Activated CD4-positive, alpha-beta memory T cell treated with anti-CD3 and anti-CD28 coated beads for 36 hours (primary cell): ENCODE measurements around the gene NEDD8. TPM values are rescaled to one million over a fixed set of nuclear protein-coding genes. Genes with fewer than 3 reads are reported as not detected.
"Not testable (repeated sequence)": the region's sequence is repeated elsewhere in the genome, so short reads cannot be mapped to it uniquely, and the experiment has no call there.

Source experiments
- CTCF ChIA-PET: fragments of 350-600 bp; sonication (Branson Sonifier 250); formaldehyde crosslinking; loops from one replicate; lab custom pipeline; 2021; ENCODE audit warnings: antibody characterized with exemption, inconsistent platforms; lab: Charles Lee
- POLR2A ChIA-PET: fragments of 350-600 bp; sonication (Branson Sonifier 250); formaldehyde crosslinking; loops from one replicate; lab custom pipeline; 2021; ENCODE audit warnings: antibody characterized with exemption; lab: Charles Lee
- DNase-seq: peaks from one replicate; pipeline ENCODE4 v3.0.0-alpha.2; 2020
- H3K27ac Mint-ChIP-seq: one replicate; pipeline ENCODE4 v1.8.0; 2021; ENCODE audit warnings: mixed read lengths
- H3K27me3 Mint-ChIP-seq: one replicate; pipeline ENCODE4 v1.8.0; 2021; ENCODE audit warnings: mixed read lengths
- H3K36me3 Mint-ChIP-seq: one replicate; pipeline ENCODE4 v1.8.0; 2021; ENCODE audit warnings: mixed read lengths
- H3K4me1 Mint-ChIP-seq: one replicate; pipeline ENCODE4 v1.8.0; 2021; ENCODE audit warnings: low read depth, mixed read lengths
- H3K4me3 Mint-ChIP-seq: one replicate; pipeline ENCODE4 v1.8.0; 2021; ENCODE audit warnings: mild to moderate bottlenecking, mixed read lengths
- H3K9me3 Mint-ChIP-seq: one replicate; pipeline ENCODE4 v1.8.0; 2021; ENCODE audit warnings: mixed read lengths
- intact Hi-C: fragments of 100-400 bp; cut with micrococcal nuclease; formaldehyde crosslinking; loops from one replicate; pipeline ENCODE4 v1.15.1; 2023
- total RNA-seq, 2 experiments: library from RNA; stranded (reverse); gene quantifications; one replicate each; pipeline ENCODE4 v1.2.3, GENCODE V29; 2021

NEDD8 gene
- total RNA-seq, 2 experiments from 2014 or later = 202 to 213 TPM

DNA sequence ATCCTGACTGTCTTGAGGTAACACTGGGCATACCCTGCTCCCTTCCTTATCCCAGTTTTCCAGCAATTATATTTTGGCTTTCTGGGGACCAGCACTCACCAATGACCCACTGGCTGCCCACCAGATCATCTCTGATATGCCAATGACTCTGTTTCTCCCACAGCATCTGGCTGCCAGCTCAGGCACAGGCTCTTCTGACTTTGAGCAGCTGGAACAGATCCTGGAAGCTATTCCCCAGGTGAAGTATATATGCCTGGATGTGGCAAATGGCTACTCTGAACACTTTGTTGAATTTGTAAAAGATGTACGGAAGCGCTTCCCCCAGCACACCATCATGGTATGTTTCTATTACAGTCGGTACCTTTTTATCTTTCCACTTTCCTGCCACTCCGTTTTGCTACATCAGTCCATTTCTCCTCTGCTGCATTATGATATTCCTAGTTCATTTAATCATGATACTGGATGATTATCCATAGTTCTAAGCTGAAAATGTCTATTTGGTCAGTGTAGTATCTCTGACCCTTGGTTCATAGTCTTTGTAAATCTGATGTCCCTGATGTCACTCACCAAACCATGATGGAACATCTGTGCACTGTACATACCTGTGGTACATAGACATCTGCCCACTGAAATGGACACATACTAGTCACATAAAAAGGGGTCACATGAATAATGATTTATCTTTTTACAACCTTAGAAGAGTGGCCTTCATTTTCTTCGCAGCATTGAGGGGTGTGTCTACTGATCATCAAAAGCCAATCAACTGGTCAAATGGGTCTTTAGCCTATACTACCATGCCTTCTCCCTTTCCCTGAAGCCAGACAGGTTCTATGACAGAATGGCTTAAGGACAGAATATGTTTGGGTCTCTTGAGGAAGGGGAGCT is 3.9 kb upstream of the NEDD8 start:
- Mint-ChIP-seq H3K27me3 (no peaks in the 10 kb centered on the region), H3K36me3 (peaks cover 61% of the 10 kb centered on the region)

DNA sequence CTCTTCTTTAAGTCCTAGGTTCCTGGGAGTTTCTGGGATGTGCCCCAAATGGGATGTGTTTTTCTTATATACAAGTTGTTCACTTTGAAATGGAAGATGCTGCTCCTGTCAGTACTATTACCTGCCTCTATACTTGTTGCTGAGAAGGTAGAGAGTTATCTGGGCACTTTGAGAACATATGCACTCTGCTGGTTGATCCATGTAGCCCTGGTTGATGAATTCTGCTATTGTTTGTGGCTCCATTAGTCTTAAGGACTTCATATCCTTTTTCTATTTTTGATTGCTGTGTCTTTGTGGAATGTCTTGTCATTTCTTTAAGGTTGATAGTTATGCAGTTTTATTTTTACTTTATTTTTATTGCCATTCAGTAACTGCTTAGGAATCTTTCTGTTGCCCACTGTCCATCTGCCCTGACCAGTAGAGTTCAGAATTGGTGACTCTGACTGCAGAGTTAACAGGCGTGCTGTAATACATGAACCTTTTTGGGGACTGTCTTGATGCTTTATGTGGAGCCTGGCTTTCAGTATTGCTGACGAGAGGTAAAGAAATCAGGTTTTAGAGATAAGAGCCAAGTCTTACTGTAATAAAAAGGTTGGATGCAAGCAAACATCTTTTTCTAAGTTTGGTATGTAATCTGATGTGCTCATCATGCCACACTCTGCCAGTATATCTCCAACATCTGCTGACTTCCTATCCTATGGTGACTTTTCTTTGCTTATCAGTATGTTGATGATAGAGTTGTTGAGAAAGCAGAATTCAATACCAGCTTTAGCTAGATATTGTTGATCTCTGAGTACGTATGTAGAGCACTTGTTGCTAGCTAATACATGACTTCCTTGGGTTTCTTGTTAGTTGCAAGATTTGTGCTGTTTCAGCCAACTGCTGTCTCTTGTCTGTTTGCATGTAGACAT is 2.2 kb upstream of the NEDD8 start:
- peaks cover 45% of the 10 kb centered on the region for H3K36me3 Mint-ChIP-seq
- peak overlapping the region; percentile 32 for H3K4me3 Mint-ChIP-seq
- intact Hi-C loops = no loop called here
- H3K27me3 Mint-ChIP-seq = no peaks in the 10 kb centered on the region
- H3K27ac Mint-ChIP-seq = peak overlapping the region; percentile 46
- H3K4me1 Mint-ChIP-seq = peaks cover 66% of the 10 kb centered on the region
- ChIA-PET POLR2A (interaction anchor here (0.6 to 2.3 kb wide), 7 partner anchors 8 to 74 kb away, joined by 3 to 17 read pairs (median 4); partner anchors contain the start of genes CHMP4A, IRF9 and TINF2), CTCF (interaction anchor here (0.6 to 8.0 kb wide), 11 partner anchors 8 to 202 kb away, joined by 3 to 37 read pairs (median 3); partner anchors contain the start of genes CIDEB, DCAF11, LTB4R2 and NRL)
- H3K9me3 Mint-ChIP-seq = no peaks in the 10 kb centered on the region
- no peak for DNase-seq

More for the DNA sequence above, 3.9 kb upstream of the NEDD8 start:
- peak; percentile 4 for DNase-seq
- Mint-ChIP-seq H3K4me3 (no peak overlapping the region), H3K9me3 (no peaks in the 10 kb centered on the region), H3K27ac (peak overlapping the region; percentile 59), H3K4me1 (peaks cover 73% of the 10 kb centered on the region)
- ChIA-PET CTCF (interaction anchor here (0.6 to 8.0 kb wide), 9 partner anchors 11 to 813 kb away, joined by 3 to 37 read pairs (median 5); partner anchors contain the start of genes CIDEB, LTB4R2 and MDP1), POLR2A (interaction anchor here (1.0 to 1.2 kb wide), 3 partner anchors 11 to 72 kb away, joined by 3 to 5 read pairs (median 4); partner anchors contain the start of gene CHMP4A)
- intact Hi-C loops = no loop called here

DNA sequence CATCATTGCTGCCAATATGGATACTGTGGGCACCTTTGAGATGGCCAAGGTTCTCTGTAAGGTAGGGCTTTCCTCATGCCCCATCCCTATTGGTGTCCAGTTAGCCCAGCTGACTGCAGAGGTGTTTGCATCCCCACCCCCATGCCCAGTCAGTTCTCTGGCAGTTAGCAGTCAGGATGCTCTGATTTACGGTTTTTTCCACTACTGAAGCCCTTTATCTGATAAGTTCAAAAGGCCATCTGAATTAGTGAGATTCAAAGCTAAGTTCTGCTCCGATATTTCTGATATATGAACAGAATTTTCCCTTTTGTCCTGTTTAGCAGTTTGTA is 1.3 kb upstream of the NEDD8 start:
- intact Hi-C loops = loop anchor here (2.0 kb wide), 4 partner anchors 45 to 209 kb away; partner anchors contain the start of genes CARMIL3, IPO4, PSME2 and RNF31
- DNase-seq = peak; percentile 61
- ChIA-PET POLR2A (interaction anchor here (0.6 to 2.3 kb wide), 4 partner anchors 9 to 72 kb away, joined by 3 to 17 read pairs (median 4); partner anchors contain the start of genes IRF9 and TINF2), CTCF (interaction anchor here (0.8 to 8.0 kb wide), 4 partner anchors 9 to 100 kb away, joined by 3 to 37 read pairs (median 12); partner anchors contain the start of genes CIDEB and TINF2)
- Mint-ChIP-seq H3K4me3 (peak overlapping the region; percentile 93), H3K27ac (peak overlapping the region; percentile 90), H3K27me3 (no peaks in the 10 kb centered on the region), H3K9me3 (no peaks in the 10 kb centered on the region), H3K36me3 (peaks cover 39% of the 10 kb centered on the region), H3K4me1 (peaks cover 61% of the 10 kb centered on the region)

DNA sequence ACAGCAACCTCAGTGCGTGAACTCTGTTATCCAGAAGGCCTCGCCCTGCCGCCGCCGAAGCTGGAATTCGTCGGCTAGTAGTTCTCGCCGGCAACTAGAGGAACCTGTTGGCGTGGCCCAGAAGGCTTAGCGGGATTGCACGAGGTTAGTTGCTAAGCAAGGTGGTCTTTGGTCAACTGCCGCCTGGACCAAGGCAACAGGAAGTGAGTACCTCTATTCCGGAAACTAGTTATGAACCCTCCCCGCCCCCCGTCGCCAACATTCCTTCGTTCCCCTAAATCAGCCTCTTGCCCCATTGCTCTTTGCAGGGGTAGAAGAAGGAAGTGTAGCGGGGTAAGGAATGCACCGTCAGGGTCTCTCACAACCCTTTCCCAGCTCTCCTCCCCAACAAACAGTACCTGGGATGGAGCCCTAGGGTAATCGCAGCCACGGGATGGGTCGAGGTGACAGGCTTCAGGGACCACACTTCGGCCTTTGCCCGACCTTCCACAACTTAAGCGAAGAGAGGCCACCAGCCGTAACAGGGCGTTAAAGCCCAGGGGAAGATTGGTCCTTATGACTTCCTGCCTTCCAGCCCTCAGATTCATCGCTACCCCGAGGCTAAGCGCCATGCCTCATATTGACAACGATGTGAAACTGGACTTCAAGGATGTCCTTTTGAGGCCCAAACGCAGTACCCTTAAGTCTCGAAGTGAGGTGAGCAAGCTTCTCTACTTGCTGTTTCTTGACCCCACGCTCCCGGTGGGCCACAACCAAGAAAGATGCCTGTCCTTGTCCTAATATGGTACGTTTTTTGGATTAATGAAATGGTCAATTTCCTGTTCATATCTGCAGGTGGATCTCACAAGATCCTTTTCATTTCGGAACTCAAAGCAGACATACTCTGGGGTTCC is 724 bp upstream of the NEDD8 start, which contains the start of gene GMPR2:
Gene GMPR2, plus strand, starts transcription at position 285 of the 893 bp plus-strand sequence. Its CDS starts 325 bp downstream, at position 610.
- no peaks in the 10 kb centered on the region for H3K27me3 Mint-ChIP-seq
- ChIA-PET CTCF (interaction anchor here (0.8 to 8.0 kb wide), 4 partner anchors 10 to 101 kb away, joined by 3 to 37 read pairs (median 12); partner anchors contain the start of genes CIDEB and TINF2), POLR2A (interaction anchor here (0.9 to 2.3 kb wide), 5 partner anchors 10 to 71 kb away, joined by 3 to 17 read pairs (median 4); partner anchors contain the start of genes IRF9, MDP1 and TINF2)
- peak; percentile 43 for DNase-seq
- peaks cover 35% of the 10 kb centered on the region for H3K36me3 Mint-ChIP-seq
- peak within 1 kb of the TSS; percentile 90 for H3K27ac Mint-ChIP-seq
- intact Hi-C loops = loop anchor here (1.0 to 2.0 kb wide), 9 partner anchors 9 to 210 kb away; partner anchors contain the start of genes CARMIL3, CHMP4A, IPO4 and IRF9
- H3K4me3 Mint-ChIP-seq = peak within 1 kb of the TSS; percentile 93
- peaks cover 56% of the 10 kb centered on the region for H3K4me1 Mint-ChIP-seq
- no peaks in the 10 kb centered on the region for H3K9me3 Mint-ChIP-seq

DNA sequence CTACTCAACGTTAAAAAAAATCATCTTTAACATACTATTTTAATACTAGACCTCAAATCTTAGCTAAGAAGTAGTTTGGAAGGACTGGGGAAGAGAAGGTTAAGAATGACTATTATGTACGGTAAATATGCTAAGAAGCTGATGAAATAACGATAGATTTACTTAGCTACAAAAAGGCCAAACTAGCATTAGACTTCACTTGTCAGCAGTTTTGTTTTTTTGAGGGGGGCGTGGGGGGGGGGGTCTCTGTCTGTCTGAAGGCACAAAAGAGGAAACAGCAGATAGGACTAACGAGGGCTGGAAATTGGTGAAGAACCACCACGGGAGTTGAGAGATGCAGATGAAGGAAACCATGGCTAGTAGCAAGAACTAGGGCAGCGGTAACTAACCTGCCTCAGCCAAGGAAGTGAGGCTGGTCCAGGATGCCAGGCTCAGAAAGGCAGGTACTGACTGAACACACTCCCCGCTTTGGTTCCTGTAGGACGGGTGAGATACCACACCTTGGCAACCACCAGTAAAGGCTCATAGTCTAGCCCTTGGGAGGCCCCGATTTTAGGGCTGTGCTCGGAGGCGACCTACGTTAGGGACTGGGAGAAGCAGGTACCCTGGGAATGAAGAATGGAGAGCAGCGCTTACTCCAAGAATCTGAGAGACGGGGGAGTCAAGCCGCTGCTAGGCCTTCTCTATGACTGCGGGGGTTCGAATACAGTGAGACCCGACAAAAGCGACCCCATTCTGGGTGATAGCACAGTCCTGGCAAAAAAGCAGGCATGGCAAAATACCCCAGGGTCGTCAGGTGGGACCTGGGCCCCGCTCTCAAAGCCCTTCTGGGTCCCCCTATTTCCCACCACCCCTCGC is 675 bp downstream of the NEDD8 start:
- H3K4me1 Mint-ChIP-seq = peaks cover 58% of the 10 kb centered on the region
- CTCF ChIA-PET = interaction anchor here (0.6 to 1.7 kb wide), 6 partner anchors 11 to 80 kb away, joined by 3 to 7 read pairs (median 6); partner anchors contain the start of genes LTB4R, MDP1 and TINF2
- peak overlapping the region; percentile 93 for H3K4me3 Mint-ChIP-seq
- H3K27me3 Mint-ChIP-seq = no peaks in the 10 kb centered on the region
- POLR2A ChIA-PET = interaction anchor here (0.8 kb wide), 1 partner anchor 16 kb away, joined by 3 read pairs; the partner anchor contains the start of gene MDP1
- peak; percentile 51 for DNase-seq
- peak overlapping the region; percentile 90 for H3K27ac Mint-ChIP-seq
- H3K9me3 Mint-ChIP-seq = no peaks in the 10 kb centered on the region
- H3K36me3 Mint-ChIP-seq = peaks cover 32% of the 10 kb centered on the region
- intact Hi-C loops = loop anchor here (1.0 to 2.0 kb wide), 9 partner anchors 11 to 211 kb away; partner anchors contain the start of genes CARMIL3, CHMP4A, IPO4 and IRF9

DNA sequence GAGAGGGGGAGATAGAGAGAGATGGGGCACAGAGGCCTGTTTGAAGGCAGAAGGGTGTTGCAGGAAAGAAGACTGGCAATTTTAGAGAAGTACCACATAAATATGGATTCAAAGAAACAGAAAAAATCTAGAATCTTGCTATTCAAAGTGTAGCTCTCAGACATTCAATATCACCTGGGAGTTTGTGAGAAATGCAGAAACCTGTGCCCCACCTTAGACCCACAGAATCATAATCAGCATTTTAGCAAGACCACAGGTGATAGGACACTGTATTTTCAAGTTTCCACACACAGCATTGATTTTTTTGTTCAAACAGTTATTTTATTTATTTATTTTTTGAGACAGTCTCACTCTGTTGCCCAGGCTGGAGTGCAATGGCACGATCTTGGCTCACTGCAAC is 3.3 kb downstream of the NEDD8 start:
- H3K4me1 Mint-ChIP-seq = peaks cover 43% of the 10 kb centered on the region
- no peak overlapping the region for H3K27ac Mint-ChIP-seq

DNA sequence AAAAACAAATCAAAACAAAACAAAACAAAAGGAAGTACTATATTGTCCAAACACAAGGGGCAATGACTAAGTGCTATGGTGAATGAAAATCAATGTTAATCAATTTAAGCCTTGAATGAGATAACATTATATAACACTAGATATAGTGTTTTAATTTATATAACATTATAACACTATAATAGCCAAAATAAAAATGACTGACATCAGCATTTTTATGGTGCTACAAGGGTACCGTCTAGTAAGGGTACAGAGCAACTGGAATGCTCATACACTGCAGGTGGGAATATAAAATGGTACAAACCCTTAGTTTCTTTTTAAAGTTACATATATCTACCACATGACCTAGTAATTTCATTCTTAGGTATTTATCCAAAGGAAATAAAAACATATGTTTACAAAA is 5.7 kb downstream of the NEDD8 start:
- intact Hi-C loops = no loop called here
- Mint-ChIP-seq H3K27ac (no peak overlapping the region), H3K4me1 (peaks cover 37% of the 10 kb centered on the region), H3K4me3 (no peak overlapping the region), H3K27me3 (no peaks in the 10 kb centered on the region), H3K9me3 (no peaks in the 10 kb centered on the region), H3K36me3 (peaks cover 14% of the 10 kb centered on the region)
- ChIA-PET CTCF (no interaction called here), POLR2A (no interaction called here)
- no peak for DNase-seq

More for the DNA sequence above, 3.3 kb downstream of the NEDD8 start:
- H3K27me3 Mint-ChIP-seq = no peaks in the 10 kb centered on the region
- no peak for DNase-seq
- no peak overlapping the region for H3K4me3 Mint-ChIP-seq
- POLR2A ChIA-PET = no interaction called here
- peaks cover 17% of the 10 kb centered on the region for H3K36me3 Mint-ChIP-seq
- intact Hi-C loops = no loop called here
- CTCF ChIA-PET = interaction anchor here (1.0 to 2.2 kb wide), 3 partner anchors 9 to 68 kb away, joined by 3 to 7 read pairs (median 4); partner anchors contain the start of gene MDP1
- H3K9me3 Mint-ChIP-seq = no peaks in the 10 kb centered on the region

DNA sequence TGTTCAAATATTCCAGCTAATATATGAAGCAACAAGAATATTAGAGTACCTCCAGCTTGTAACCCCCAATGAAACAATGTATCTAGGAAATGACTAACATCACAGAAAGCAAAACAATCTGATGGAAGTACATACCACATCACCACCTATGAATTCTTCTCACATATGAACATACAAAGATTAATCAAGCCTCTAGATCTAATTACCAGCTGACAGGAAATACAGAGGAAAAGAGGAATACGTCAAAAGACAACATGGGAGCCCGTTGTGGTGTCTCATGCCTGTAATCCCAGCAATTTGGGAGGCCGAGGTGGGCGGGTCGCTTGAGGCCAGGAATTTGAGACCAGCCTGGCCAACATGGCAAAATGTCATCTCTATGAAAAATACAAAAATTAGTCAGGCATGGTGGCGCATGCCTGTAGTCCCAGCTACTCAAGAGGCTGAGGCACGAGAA is 7.5 kb downstream of the NEDD8 start:
- Mint-ChIP-seq H3K4me3 (no peak overlapping the region), H3K36me3 (peaks cover 13% of the 10 kb centered on the region), H3K9me3 (no peaks in the 10 kb centered on the region), H3K4me1 (peaks cover 25% of the 10 kb centered on the region), H3K27ac (peak overlapping the region; percentile 35), H3K27me3 (no peaks in the 10 kb centered on the region)
- ChIA-PET CTCF (interaction anchor here (1.4 to 1.6 kb wide), 2 partner anchors 9 to 84 kb away, joined by 3 to 8 read pairs; partner anchors contain the start of genes CIDEB and MDP1), POLR2A (interaction anchor here (1.1 to 1.3 kb wide), 2 partner anchors 9 to 11 kb away, joined by 3 read pairs; partner anchors contain the start of genes CHMP4A and MDP1)
- no peak for DNase-seq
- intact Hi-C loops = no loop called here

DNA sequence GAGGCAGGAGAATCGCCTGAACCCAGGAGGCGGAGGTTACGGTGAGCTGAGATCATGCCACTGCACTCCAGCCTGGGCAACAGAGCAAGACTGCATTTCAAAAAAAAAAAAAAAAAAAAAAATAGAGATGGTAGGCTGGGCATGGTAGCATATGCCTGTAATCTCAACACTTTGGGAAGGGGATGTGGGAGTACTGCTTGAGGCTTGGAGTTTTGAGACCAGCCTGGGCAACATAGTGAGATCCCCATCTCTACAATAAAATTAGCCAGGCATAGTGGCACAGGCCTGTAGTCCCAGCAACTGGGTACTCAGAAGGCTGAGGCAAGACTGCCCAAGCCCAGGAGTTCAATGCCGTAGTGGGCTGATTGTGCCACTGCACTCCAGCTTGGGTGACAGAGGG is 9.2 kb downstream of the NEDD8 start:
- H3K36me3 Mint-ChIP-seq, H3K27me3 Mint-ChIP-seq, H3K27ac Mint-ChIP-seq, intact Hi-C loops, H3K9me3 Mint-ChIP-seq, CTCF ChIA-PET, H3K4me3 Mint-ChIP-seq, DNase-seq: not testable (repeated sequence)
- POLR2A ChIA-PET = interaction anchor here (0.6 kb wide), 1 partner anchor 62 kb away, joined by 4 read pairs; the partner anchor contains the start of gene IRF9
- H3K4me1 Mint-ChIP-seq = peaks cover 18% of the 10 kb centered on the region
